DND-41 (cell line): Measurements from ENCODE around the gene PDE6B.

ENCODE experiments used
- ATAC-seq: fragments of 200-7000 bp; cut with Tn5 transposase; 3 replicates; pipeline ENCODE4 v1.9.1; 2021; ENCODE audit warnings: low read depth; ENCODE audit not compliant: insufficient read depth
- DNase-seq: peaks from one replicate; pipeline ENCODE4 v3.0.0-alpha.2; 2020
- H2AFZ ChIP-seq: 2 replicates; pipeline ENCODE4 v1.6.0; 2012; ENCODE audit warnings: low read depth, low read length
- H3K27ac ChIP-seq: 2 replicates; pipeline ENCODE4 v1.5.1; 2012; ENCODE audit warnings: low read length, inconsistent platforms
- H3K27me3 ChIP-seq: fragments of 200-600 bp; sonication (generic); 2 replicates; pipeline ENCODE4 v1.6.0; 2012; ENCODE audit warnings: low read length, mild to moderate bottlenecking, inconsistent platforms; ENCODE audit not compliant: insufficient read depth, poor library complexity
- H3K36me3 ChIP-seq: 2 replicates; pipeline ENCODE4 v1.5.1; 2012; ENCODE audit warnings: low read length, inconsistent platforms; ENCODE audit not compliant: insufficient read depth
- H3K4me1 ChIP-seq: 2 replicates; pipeline ENCODE4 v1.5.1; 2012; ENCODE audit warnings: mild to moderate bottlenecking, low read length; ENCODE audit not compliant: insufficient read depth
- H3K4me2 ChIP-seq: 2 replicates; pipeline ENCODE4 v1.6.0; 2012; ENCODE audit warnings: mild to moderate bottlenecking, moderate library complexity, low read length, inconsistent platforms; ENCODE audit not compliant: insufficient read depth
- H3K4me3 ChIP-seq, 2 experiments: fragments of 200-600 bp in 1 of 2; shearing (Covaris generic) in 1 of 2; 2 replicates each; pipeline ENCODE4 v1.5.1; 2012 to 2016; ENCODE audit warnings: inconsistent platforms in 2 of 2, low read length in 2 of 2, mild to moderate bottlenecking in 2 of 2, low read depth in 1 of 2, moderate library complexity in 1 of 2
- H3K79me2 ChIP-seq: 2 replicates; pipeline ENCODE4 v1.6.0; 2012; ENCODE audit warnings: low read length, inconsistent platforms; ENCODE audit not compliant: insufficient read depth
- H3K9ac ChIP-seq: 2 replicates; pipeline ENCODE4 v1.6.0; 2012; ENCODE audit warnings: low read depth, mild to moderate bottlenecking, inconsistent platforms, low read length, moderate library complexity
- H3K9me3 ChIP-seq: 2 replicates; pipeline ENCODE4 v1.5.1; 2012; ENCODE audit warnings: low read length, moderate library complexity, mild to moderate bottlenecking, inconsistent platforms; ENCODE audit not compliant: insufficient read depth, severe bottlenecking
- H4K20me1 ChIP-seq: 2 replicates; pipeline ENCODE4 v1.6.0; 2012; ENCODE audit warnings: low read length; ENCODE audit not compliant: insufficient read depth
- CTCF ChIP-seq: IDR thresholded peaks from 2 replicates; pipeline ENCODE4 v1.5.1; 2012; ENCODE audit warnings: borderline replicate concordance, low read length, moderate library complexity, mild to moderate bottlenecking; ENCODE audit not compliant: poor library complexity, severe bottlenecking; ENCODE audit errors: extremely low read depth
- EZH2 ChIP-seq: IDR thresholded peaks from 3 replicates; pipeline ENCODE4 v1.6.1; 2012; ENCODE audit warnings: borderline replicate concordance, low read depth, mild to moderate bottlenecking, moderate library complexity, low read length, inconsistent platforms; ENCODE audit not compliant: severe bottlenecking

PDE6B gene

GRCh38 chr4:600166-600565, 25.2 kb upstream of the PDE6B start:
- Histone ChIP-seq H3K9ac (no peak overlapping the region), H3K4me3 (no peak overlapping the region), H3K36me3 (no peaks in the 10 kb centered on the region), H2AFZ (no peak overlapping the region), H3K27me3 (no peaks in the 10 kb centered on the region), H3K27ac (no peak overlapping the region), H4K20me1 (no peaks in the 10 kb centered on the region), H3K4me1 (peaks cover 4% of the 10 kb centered on the region; the same call in 1 of the 2 replicates), H3K79me2 (no peaks in the 10 kb centered on the region), H3K4me2 (no peak overlapping the region), H3K9me3 (no peaks in the 10 kb centered on the region)
- ATAC-seq (no peak), DNase-seq (no peak)
- TF ChIP-seq CTCF (no peak), EZH2 (no peak)

- no peak overlapping the region for H3K4me3 ChIP-seq
- no peak overlapping the region for H2AFZ ChIP-seq
- no peak for TF ChIP-seq CTCF
- no peak for TF ChIP-seq EZH2
- H3K27me3 ChIP-seq: no peaks in the 10 kb centered on the region
- H3K36me3 ChIP-seq: no peaks in the 10 kb centered on the region
- H3K27ac ChIP-seq: no peak overlapping the region
- no peak overlapping the region for H3K4me2 ChIP-seq
- DNase-seq (no peak), ATAC-seq (no peak)
- H3K9ac ChIP-seq: no peak overlapping the region
- H3K9me3 ChIP-seq: no peaks in the 10 kb centered on the region
- H4K20me1 ChIP-seq: no peaks in the 10 kb centered on the region
- peaks cover 4% of the 10 kb centered on the region; the same call in 1 of the 2 replicates for H3K4me1 ChIP-seq
- H3K79me2 ChIP-seq: no peaks in the 10 kb centered on the region
Measured at GRCh38 chr4:600850-601515, 24.4 kb upstream of the PDE6B start.

- no peak overlapping the region for H3K4me2 ChIP-seq
- ATAC-seq: no peak
- H2AFZ ChIP-seq: no peak overlapping the region
- no peaks in the 10 kb centered on the region for H3K36me3 ChIP-seq
- DNase-seq: no peak
- TF ChIP-seq EZH2 (no peak), CTCF (no peak)
- H4K20me1 ChIP-seq: no peaks in the 10 kb centered on the region
- H3K4me3 ChIP-seq: no peak overlapping the region
- H3K27me3 ChIP-seq: no peaks in the 10 kb centered on the region
- no peaks in the 10 kb centered on the region for H3K79me2 ChIP-seq
- H3K27ac ChIP-seq: no peak overlapping the region
- peaks cover 4% of the 10 kb centered on the region; the same call in 1 of the 2 replicates for H3K4me1 ChIP-seq
- no peak overlapping the region for H3K9ac ChIP-seq
- no peaks in the 10 kb centered on the region for H3K9me3 ChIP-seq
Measured at GRCh38 chr4:601612-602558, 23.5 kb upstream of the PDE6B start.
